Smooth muscle cell (in vitro differentiated cells): ENCODE measurements around the gene BCL2L14. TPM values are rescaled to one million over a fixed set of nuclear protein-coding genes. Genes with fewer than 3 reads are reported as not detected.

ENCODE experiments used
- DNase-seq: peaks from one replicate; lab custom pipeline; 2025; ENCODE audit not compliant: unreplicated experiment; lab: John Stamatoyannopoulos, UW
- H2AFZ ChIP-seq: fragments of 200-600 bp; sonication (generic); 2 replicates; pipeline ENCODE4 v1.6.0; 2016; ENCODE audit warnings: antibody characterized with exemption, low read depth, mild to moderate bottlenecking
- H3F3A ChIP-seq: fragments of 200-600 bp; sonication (generic); 2 replicates; pipeline ENCODE4 v1.6.0; 2017; ENCODE audit warnings: antibody characterized with exemption, low read depth
- H3K27ac ChIP-seq: fragments of 200-600 bp; sonication (generic); 2 replicates; pipeline ENCODE4 v1.5.1; 2016; ENCODE audit warnings: low read depth, mild to moderate bottlenecking
- H3K27me3 ChIP-seq: fragments of 200-600 bp; sonication (generic); 2 replicates; pipeline ENCODE4 v1.6.1; 2016; ENCODE audit warnings: low read depth, mild to moderate bottlenecking
- H3K36me3 ChIP-seq: fragments of 200-600 bp; sonication (generic); 2 replicates; pipeline ENCODE4 v1.5.1; 2016; ENCODE audit warnings: low read depth
- H3K4me1 ChIP-seq: fragments of 200-600 bp; sonication (generic); 2 replicates; pipeline ENCODE4 v1.5.1; 2016; ENCODE audit warnings: low read depth
- H3K4me2 ChIP-seq: fragments of 200-600 bp; sonication (generic); 2 replicates; pipeline ENCODE4 v1.6.0; 2016; ENCODE audit warnings: mild to moderate bottlenecking
- H3K4me3 ChIP-seq: fragments of 200-600 bp; sonication (generic); 2 replicates; pipeline ENCODE4 v1.5.1; 2016; ENCODE audit warnings: mild to moderate bottlenecking
- H3K79me2 ChIP-seq: fragments of 200-600 bp; sonication (generic); 2 replicates; pipeline ENCODE4 v1.6.0; 2016; ENCODE audit warnings: low read depth, mild to moderate bottlenecking
- H3K9ac ChIP-seq: fragments of 200-600 bp; sonication (generic); 2 replicates; pipeline ENCODE4 v1.6.0; 2016; ENCODE audit warnings: low read depth
- H3K9me3 ChIP-seq: fragments of 200-600 bp; sonication (generic); replicated peaks from 2 replicates; pipeline ENCODE4 v1.5.1; 2016; ENCODE audit warnings: low read depth
- H4K20me1 ChIP-seq: fragments of 200-600 bp; sonication (generic); 2 replicates; pipeline ENCODE4 v1.6.0; 2016; ENCODE audit warnings: low read depth
- CTCF ChIP-seq: fragments of 200-600 bp; sonication (generic); IDR thresholded peaks from 2 replicates; pipeline ENCODE4 v1.5.1; 2017; ENCODE audit warnings: borderline replicate concordance, mild to moderate bottlenecking, antibody characterized with exemption; ENCODE audit not compliant: insufficient read depth, poor library complexity, severe bottlenecking
- WGBS: methylation state at CpG from one replicate; pipeline ENCODE4 v1.1.7; 2016; ENCODE audit warnings: low lambda C conversion rate; 5-methylcytosine and 5-hydroxymethylcytosine counted together
- microRNA-seq: library from miRNA; unstranded; fragments of <30 nt; microRNA quantifications from one replicate; pipeline ENCODE4, GENCODE V29; 2016; ENCODE audit warnings: borderline number of aligned reads
- polyA plus RNA-seq: library from polyadenylated mRNA; unstranded; fragments of >200 nt; fragmentation: Nextera tagmentation; extraction: Ambion mirVana; gene quantifications from 2 replicates; pipeline ENCODE4 v1.2.1, GENCODE V29; 2016
- total RNA-seq: library from RNA; depleted of rRNA; stranded (reverse); fragments of >200 nt; gene quantifications from 2 replicates; pipeline ENCODE4 v1.2.3, GENCODE V29; 2014

Gene BCL2L14
- total and polyA plus RNA-seq, 2 experiments from 2014 or later = not detected

- no peaks in the 10 kb centered on the region for H3K9me3 ChIP-seq
- TF ChIP-seq CTCF = no peak
- H3K4me1 ChIP-seq = no peaks in the 10 kb centered on the region
- no peak overlapping the region for H3K9ac ChIP-seq
- H3F3A ChIP-seq = no peaks in the 10 kb centered on the region
- H3K4me2 ChIP-seq = no peak overlapping the region
- 96% methylated on average over 6 of the region's 6 CpGs for WGBS
- H4K20me1 ChIP-seq = peaks cover 9% of the 10 kb centered on the region
- no peak overlapping the region for H3K27ac ChIP-seq
- H2AFZ ChIP-seq = no peak overlapping the region
- H3K4me3 ChIP-seq = no peak overlapping the region
- H3K36me3 ChIP-seq = peaks cover 4% of the 10 kb centered on the region
- no peaks in the 10 kb centered on the region for H3K79me2 ChIP-seq
- no peaks in the 10 kb centered on the region for H3K27me3 ChIP-seq
- no peak for DNase-seq
Observed at GRCh38 chr12:12147111-12147510, 76.4 kb downstream of the BCL2L14 start.

Small RNA genes within 50 kb of the gene (microRNA-seq; reads per million reads assigned to microRNA genes)
- gene MIR1244-4 = not detected

Other genes with a start within 250 kb of the BCL2L14 start
- gene LRP6, start 196.1 kb downstream of the BCL2L14 start, total RNA-seq = 21.1 and 22.8 TPM in 2 replicates
- gene LRP6, start 196.1 kb downstream of the BCL2L14 start, polyA plus RNA-seq = 10.6 and 13.9 TPM in 2 replicates